Brain microvascular endothelial cell (primary cell): ENCODE data around the gene ARFIP2.

ENCODE experiments used
- DNase-seq: peaks from one replicate; pipeline ENCODE4 v3.0.0-alpha.2; 2020
- H3K27ac ChIP-seq: fragments of 250-450 bp; sonication (Bioruptor Pico); 2 replicates; pipeline ENCODE4 v1.5.1; 2020; ENCODE audit warnings: mild to moderate bottlenecking, moderate library complexity
- H3K27me3 ChIP-seq: fragments of 250-450 bp; sonication (Bioruptor Pico); replicated peaks from 2 replicates; pipeline ENCODE4 v1.5.1; 2020; ENCODE audit warnings: mild to moderate bottlenecking
- H3K36me3 ChIP-seq: fragments of 250-450 bp; sonication (Bioruptor Pico); replicated peaks from 2 replicates; pipeline ENCODE4 v1.5.1; 2020; ENCODE audit warnings: mild to moderate bottlenecking
- H3K4me3 ChIP-seq: 2 replicates; pipeline ENCODE4 v1.5.1; 2011; ENCODE audit warnings: low read depth, mild to moderate bottlenecking, control low read depth, low read length, moderate library complexity
- in situ Hi-C: cut with HindIII; loops from 2 replicates; pipeline ENCODE4 v1.10.0; 2017; ENCODE audit warnings: low sequenced_read_pairs, low pct_ligation_motif_present
- TF ChIP-seq, protein P1 (sequence below): IDR thresholded peaks from 2 replicates; pipeline ENCODE4 v1.5.1; 2011; ENCODE audit warnings: low read depth, mild to moderate bottlenecking, moderate library complexity, low read length, control low read depth, inconsistent platforms; ENCODE audit errors: missing control alignments

Gene ARFIP2

DNA sequence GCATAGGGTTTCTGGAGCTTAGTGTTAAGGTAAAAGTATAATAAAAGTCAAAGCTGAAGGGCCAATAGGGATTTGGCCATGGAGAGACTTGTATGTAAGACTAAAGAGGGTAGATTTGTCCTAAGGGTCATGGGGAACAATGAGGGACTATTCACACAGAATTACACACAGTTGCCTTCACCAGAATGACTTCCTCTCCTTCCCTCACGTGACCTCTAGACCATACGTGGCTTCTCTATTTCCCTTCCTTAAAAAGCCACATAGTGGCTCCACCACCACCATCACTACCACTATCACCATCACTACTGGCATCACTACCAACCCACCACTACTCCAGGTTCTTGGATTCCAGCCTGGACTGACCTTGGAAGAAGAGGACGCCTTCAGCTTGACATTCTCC is 43.1 kb downstream of the ARFIP2 start:
- no peaks in the 10 kb centered on the region for H3K27me3 ChIP-seq
- no peak overlapping the region for H3K4me3 ChIP-seq
- H3K36me3 ChIP-seq, result no peaks in the 10 kb centered on the region
- TF ChIP-seq, protein P1, sequence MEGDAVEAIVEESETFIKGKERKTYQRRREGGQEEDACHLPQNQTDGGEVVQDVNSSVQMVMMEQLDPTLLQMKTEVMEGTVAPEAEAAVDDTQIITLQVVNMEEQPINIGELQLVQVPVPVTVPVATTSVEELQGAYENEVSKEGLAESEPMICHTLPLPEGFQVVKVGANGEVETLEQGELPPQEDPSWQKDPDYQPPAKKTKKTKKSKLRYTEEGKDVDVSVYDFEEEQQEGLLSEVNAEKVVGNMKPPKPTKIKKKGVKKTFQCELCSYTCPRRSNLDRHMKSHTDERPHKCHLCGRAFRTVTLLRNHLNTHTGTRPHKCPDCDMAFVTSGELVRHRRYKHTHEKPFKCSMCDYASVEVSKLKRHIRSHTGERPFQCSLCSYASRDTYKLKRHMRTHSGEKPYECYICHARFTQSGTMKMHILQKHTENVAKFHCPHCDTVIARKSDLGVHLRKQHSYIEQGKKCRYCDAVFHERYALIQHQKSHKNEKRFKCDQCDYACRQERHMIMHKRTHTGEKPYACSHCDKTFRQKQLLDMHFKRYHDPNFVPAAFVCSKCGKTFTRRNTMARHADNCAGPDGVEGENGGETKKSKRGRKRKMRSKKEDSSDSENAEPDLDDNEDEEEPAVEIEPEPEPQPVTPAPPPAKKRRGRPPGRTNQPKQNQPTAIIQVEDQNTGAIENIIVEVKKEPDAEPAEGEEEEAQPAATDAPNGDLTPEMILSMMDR, result no peak
- H3K27ac ChIP-seq, result no peak overlapping the region
- in situ Hi-C loops, result no loop called here
- DNase-seq, result no peak

DNA sequence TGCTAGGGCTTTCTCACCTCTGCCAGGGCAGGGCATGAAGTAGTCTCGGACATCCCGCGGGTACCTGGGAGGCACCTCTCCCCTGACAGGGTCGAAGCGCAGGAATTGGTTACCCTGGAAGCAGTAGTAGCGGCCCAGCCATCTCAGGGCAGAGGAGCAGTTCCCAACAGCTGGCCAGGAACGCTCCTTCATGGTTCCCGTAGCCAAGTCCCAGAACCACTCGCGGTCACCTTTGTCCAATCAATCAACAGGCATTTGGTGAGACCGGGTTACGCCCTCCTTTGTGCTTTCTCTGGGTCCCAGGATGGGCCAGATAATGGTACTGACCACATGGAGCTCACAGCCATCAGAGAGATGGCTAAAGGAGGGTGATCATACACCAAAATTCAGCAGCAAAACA is 43.7 kb downstream of the ARFIP2 start:
- H3K27me3 ChIP-seq, result no peaks in the 10 kb centered on the region
- in situ Hi-C loops, result no loop called here
- no peak overlapping the region for H3K27ac ChIP-seq
- DNase-seq, result no peak
- TF ChIP-seq, protein P1, result no peak
- H3K4me3 ChIP-seq, result no peak overlapping the region
- no peaks in the 10 kb centered on the region for H3K36me3 ChIP-seq

DNA sequence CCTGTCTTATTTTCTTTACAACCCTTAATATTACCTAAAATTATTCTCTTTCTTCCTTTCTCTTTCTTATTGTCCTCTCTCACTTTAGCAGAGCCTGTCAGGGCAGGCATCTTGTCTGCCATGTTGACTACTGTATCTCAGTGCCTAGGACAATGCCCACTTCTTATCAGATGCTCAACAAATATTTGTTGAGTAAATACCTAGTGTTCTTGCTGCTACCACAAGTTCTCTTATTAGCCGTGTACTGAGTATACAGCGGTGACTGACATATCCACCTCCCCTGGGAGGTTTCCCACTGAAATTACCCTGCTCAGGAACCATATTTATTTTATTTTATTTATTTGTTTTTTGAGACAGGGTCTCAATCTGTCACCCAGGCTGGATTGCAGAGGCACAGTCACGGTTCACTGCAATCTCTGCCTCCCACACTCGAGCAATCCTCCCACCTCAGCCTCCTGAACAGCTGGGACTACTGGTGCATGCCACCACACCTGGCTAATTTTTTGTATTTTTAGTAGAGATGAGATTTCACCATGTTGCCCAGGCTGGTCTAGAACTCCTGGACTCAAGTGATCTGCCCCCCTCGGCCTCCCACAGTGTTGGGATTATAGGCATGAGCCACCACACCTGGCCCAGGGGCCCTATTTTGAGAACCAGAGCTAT is 47.0 kb downstream of the ARFIP2 start:
- Histone ChIP-seq H3K4me3 (no peak overlapping the region), H3K27me3 (no peaks in the 10 kb centered on the region), H3K36me3 (no peaks in the 10 kb centered on the region), H3K27ac (no peak overlapping the region)
- TF ChIP-seq, protein P1, result no peak
- in situ Hi-C loops, result no loop called here
- no peak for DNase-seq

DNA sequence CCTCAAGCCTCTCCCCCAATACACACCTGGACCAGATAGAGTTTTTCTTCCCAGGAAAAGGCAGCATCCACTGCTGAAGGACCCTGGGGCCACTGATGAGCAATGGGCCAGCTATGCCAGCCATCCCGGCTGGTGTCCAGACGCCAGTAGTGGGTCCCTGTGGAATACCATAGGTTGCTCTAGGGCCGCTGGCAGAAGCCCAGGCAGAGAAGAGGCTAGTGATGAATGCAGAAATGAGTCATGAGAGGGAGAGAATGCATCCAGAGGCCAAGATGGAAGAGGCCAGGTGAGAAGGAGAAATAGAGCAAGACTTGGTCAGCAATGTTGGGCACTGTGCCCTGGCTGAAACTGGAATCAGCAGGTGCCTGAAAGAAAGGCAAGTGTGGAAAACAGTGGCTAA is 49.3 kb downstream of the ARFIP2 start:
- Histone ChIP-seq H3K27ac (no peak overlapping the region), H3K36me3 (no peaks in the 10 kb centered on the region), H3K4me3 (no peak overlapping the region), H3K27me3 (no peaks in the 10 kb centered on the region)
- in situ Hi-C loops, result no loop called here
- TF ChIP-seq, protein P1, result no peak
- peak; percentile 61 for DNase-seq

DNA sequence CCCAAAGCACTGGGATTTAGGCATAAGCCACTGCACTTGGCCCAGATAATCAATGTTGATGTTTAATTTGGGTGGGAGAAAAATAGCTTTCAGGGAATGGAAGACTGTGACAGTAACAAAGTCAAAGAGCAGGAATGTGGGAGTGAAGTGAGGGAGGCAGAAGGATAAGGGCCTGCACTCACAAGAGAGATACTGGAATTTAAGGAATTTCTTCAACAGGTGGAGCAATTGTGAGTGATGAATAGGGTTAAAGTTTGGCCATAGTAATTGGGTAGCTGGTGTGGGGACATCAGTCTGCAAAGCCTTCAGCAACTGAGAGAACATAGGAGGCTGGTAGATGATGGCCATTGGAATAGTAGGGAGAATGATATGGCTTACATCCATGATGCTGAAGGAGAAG is 53.6 kb downstream of the ARFIP2 start:
- TF ChIP-seq, protein P1, result no peak
- in situ Hi-C loops, result no loop called here

More for the DNA sequence above, 53.6 kb downstream of the ARFIP2 start:
- Histone ChIP-seq H3K36me3 (no peaks in the 10 kb centered on the region), H3K27me3 (no peaks in the 10 kb centered on the region), H3K4me3 (no peak overlapping the region), H3K27ac (no peak overlapping the region)
- DNase-seq, result no peak
